Lower leg skin (tissue), 3 donors: ENCODE data around the gene SPRY4.

ENCODE experiments used
- POLR2A ChIP-seq, 2 donors: fragments of 450-650 bp; IDR thresholded peaks; one replicate each; pipeline ENCODE4 v1.6.1; 2016 to 2017; ENCODE audit warnings: antibody characterized with exemption in 2 of 2, mild to moderate bottlenecking in 1 of 2, moderate library complexity in 1 of 2
- TF ChIP-seq, protein P1 (sequence below), 3 donors: fragments of 450-650 bp; IDR thresholded peaks; one replicate each; pipeline ENCODE4 v1.5.1; 2016; ENCODE audit warnings: antibody characterized with exemption in 3 of 3, mild to moderate bottlenecking in 3 of 3, moderate library complexity in 2 of 3

DNA sequence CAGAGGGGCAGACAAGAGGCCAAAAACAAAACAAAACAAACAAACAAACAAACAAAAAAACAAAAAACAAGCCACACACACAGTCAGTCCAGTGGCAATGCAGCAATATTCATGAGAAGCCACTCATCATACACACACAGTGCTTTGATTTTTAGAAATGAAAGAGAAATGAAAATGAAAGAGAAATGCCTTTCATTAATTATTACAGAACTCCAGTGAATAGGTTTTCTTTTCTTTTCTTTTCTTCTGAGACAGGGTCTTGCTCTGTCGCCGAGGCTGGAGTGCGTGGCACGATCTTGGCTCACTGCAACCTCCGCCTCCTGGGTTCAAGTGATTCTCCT is 36.9 kb downstream of the SPRY4 start:
- TF ChIP-seq POLR2A (IDR thresholded peaks at IDR 0.05), result no peak
- TF ChIP-seq, protein P1, sequence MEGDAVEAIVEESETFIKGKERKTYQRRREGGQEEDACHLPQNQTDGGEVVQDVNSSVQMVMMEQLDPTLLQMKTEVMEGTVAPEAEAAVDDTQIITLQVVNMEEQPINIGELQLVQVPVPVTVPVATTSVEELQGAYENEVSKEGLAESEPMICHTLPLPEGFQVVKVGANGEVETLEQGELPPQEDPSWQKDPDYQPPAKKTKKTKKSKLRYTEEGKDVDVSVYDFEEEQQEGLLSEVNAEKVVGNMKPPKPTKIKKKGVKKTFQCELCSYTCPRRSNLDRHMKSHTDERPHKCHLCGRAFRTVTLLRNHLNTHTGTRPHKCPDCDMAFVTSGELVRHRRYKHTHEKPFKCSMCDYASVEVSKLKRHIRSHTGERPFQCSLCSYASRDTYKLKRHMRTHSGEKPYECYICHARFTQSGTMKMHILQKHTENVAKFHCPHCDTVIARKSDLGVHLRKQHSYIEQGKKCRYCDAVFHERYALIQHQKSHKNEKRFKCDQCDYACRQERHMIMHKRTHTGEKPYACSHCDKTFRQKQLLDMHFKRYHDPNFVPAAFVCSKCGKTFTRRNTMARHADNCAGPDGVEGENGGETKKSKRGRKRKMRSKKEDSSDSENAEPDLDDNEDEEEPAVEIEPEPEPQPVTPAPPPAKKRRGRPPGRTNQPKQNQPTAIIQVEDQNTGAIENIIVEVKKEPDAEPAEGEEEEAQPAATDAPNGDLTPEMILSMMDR (IDR thresholded peaks at IDR 0.05), result no peak
